ENCODE data around the gene CLIP1.

GRCh38 chr12:122458105-122459035, 35.9 kb upstream of the CLIP1 start:
- TF ChIP-seq, protein P1, sequence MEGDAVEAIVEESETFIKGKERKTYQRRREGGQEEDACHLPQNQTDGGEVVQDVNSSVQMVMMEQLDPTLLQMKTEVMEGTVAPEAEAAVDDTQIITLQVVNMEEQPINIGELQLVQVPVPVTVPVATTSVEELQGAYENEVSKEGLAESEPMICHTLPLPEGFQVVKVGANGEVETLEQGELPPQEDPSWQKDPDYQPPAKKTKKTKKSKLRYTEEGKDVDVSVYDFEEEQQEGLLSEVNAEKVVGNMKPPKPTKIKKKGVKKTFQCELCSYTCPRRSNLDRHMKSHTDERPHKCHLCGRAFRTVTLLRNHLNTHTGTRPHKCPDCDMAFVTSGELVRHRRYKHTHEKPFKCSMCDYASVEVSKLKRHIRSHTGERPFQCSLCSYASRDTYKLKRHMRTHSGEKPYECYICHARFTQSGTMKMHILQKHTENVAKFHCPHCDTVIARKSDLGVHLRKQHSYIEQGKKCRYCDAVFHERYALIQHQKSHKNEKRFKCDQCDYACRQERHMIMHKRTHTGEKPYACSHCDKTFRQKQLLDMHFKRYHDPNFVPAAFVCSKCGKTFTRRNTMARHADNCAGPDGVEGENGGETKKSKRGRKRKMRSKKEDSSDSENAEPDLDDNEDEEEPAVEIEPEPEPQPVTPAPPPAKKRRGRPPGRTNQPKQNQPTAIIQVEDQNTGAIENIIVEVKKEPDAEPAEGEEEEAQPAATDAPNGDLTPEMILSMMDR (conservative IDR thresholded peaks at IDR 0.05; ENCODE audit: low read depth, low read length) = no peak
- TF ChIP-seq RCOR1 (IDR thresholded peaks at IDR 0.05; ENCODE audit: insufficient replicate concordance, low read length) (no peak), POLR2A (IDR thresholded peaks at IDR 0.05; ENCODE audit: low read depth, low read length) (no peak), CHD1 (IDR thresholded peaks at IDR 0.05; ENCODE audit: low read depth, low read length) (no peak), RAD21 (IDR thresholded peaks at IDR 0.05; ENCODE audit: low read length) (no peak), BHLHE40 (IDR thresholded peaks at IDR 0.05; ENCODE audit: low read depth, low read length) (no peak), CEBPB (IDR thresholded peaks at IDR 0.05; ENCODE audit: low read depth, low read length) (no peak), MAFK (IDR thresholded peaks at IDR 0.05; ENCODE audit: low read depth, low read length) (no peak), MXI1 (IDR thresholded peaks at IDR 0.05; ENCODE audit: borderline replicate concordance, low read depth, low read length) (no peak), FOS (IDR thresholded peaks at IDR 0.05; ENCODE audit: low read depth, low read length) (no peak), SMC3 (IDR thresholded peaks at IDR 0.05; ENCODE audit: low read depth, low read length) (no peak), RFX5 (IDR thresholded peaks at IDR 0.05; ENCODE audit: low read depth, low read length) (no peak)
- TF ChIP-seq, protein P2, sequence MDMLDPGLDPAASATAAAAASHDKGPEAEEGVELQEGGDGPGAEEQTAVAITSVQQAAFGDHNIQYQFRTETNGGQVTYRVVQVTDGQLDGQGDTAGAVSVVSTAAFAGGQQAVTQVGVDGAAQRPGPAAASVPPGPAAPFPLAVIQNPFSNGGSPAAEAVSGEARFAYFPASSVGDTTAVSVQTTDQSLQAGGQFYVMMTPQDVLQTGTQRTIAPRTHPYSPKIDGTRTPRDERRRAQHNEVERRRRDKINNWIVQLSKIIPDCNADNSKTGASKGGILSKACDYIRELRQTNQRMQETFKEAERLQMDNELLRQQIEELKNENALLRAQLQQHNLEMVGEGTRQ (IDR thresholded peaks at IDR 0.05; ENCODE audit: low read depth, low read length) = no peak

All from IMR-90 (cell line).